HG03159 (cell line): ENCODE data around the gene CACNA1S.

Experiments
- ATAC-seq: cut with Tn5 transposase; IDR thresholded peaks from one replicate; pipeline ENCODE4 v1.9.1; 2021; ENCODE audit warnings: mild to moderate bottlenecking, moderate library complexity; ENCODE audit not compliant: unreplicated experiment

The CACNA1S gene

GRCh38 chr1:201140235-201140940 is 28.2 kb upstream of the CACNA1S start:
- no peak for ATAC-seq

- no peak for ATAC-seq
Observed at GRCh38 chr1:201139756-201140155, 27.5 kb upstream of the CACNA1S start.

- no peak for ATAC-seq
Observed at GRCh38 chr1:201139306-201139705, 27.1 kb upstream of the CACNA1S start.

- ATAC-seq = no peak
Observed at GRCh38 chr1:201138311-201138840, 26.1 kb upstream of the CACNA1S start.

- no peak for ATAC-seq
Observed at GRCh38 chr1:201137579-201138310, 25.5 kb upstream of the CACNA1S start.

- ATAC-seq = no peak
Observed at GRCh38 chr1:201137024-201137392, 24.8 kb upstream of the CACNA1S start.

- no peak for ATAC-seq
Observed at GRCh38 chr1:201136355-201137023, 24.3 kb upstream of the CACNA1S start.

- ATAC-seq = no peak
Observed at GRCh38 chr1:201134405-201134804, 22.2 kb upstream of the CACNA1S start.

- ATAC-seq = no peak
Observed at GRCh38 chr1:201131398-201131797, 19.2 kb upstream of the CACNA1S start.

- ATAC-seq = no peak
Observed at GRCh38 chr1:201128962-201129361, 16.7 kb upstream of the CACNA1S start.

- ATAC-seq = no peak
Observed at GRCh38 chr1:201128476-201128875, 16.2 kb upstream of the CACNA1S start.

- no peak for ATAC-seq
Observed at GRCh38 chr1:201127755-201128455, 15.7 kb upstream of the CACNA1S start.

GRCh38 chr1:201126832-201127754 is 14.9 kb upstream of the CACNA1S start, which contains the start of gene ASCL5:
Gene ASCL5, minus strand, starts transcription at chr1:201127184. Its CDS starts 11,812 bp downstream, at chr1:201115372.
- ATAC-seq = no peak

- ATAC-seq = no peak
Observed at GRCh38 chr1:201126463-201126831, 14.2 kb upstream of the CACNA1S start.

- ATAC-seq = no peak
Observed at GRCh38 chr1:201125800-201126199, 13.6 kb upstream of the CACNA1S start.

- ATAC-seq = no peak
Observed at GRCh38 chr1:201125019-201125418, 12.8 kb upstream of the CACNA1S start.

GRCh38 chr1:201123866-201124265 is 11.6 kb upstream of the CACNA1S start:
- ATAC-seq = no peak

GRCh38 chr1:201122321-201122957 is 10.2 kb upstream of the CACNA1S start:
- no peak for ATAC-seq
